Measurements from ENCODE around the gene KLHL17.

KLHL17 gene

DNA sequence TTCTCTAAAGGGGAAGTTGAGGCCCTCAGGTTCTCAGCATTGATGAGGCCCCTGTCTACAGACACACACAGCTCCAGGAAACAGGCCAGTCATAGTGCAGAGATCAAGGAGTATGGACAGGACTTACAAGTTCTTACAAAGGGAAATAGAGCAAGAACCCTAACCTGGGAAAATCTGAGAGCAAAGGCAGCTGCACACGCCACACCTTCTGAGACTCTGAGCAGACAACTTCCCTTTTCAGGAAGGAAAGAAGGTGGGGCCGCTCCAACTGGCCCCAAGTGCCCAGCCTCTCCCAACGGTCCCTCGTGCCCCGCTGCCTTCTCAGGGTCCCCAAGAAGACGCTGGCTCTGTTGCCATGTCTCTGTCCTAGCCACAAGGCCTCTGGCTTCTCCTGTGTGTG, 4.9 kb upstream of the KLHL17 start:
- TF ChIP-seq, protein P1, sequence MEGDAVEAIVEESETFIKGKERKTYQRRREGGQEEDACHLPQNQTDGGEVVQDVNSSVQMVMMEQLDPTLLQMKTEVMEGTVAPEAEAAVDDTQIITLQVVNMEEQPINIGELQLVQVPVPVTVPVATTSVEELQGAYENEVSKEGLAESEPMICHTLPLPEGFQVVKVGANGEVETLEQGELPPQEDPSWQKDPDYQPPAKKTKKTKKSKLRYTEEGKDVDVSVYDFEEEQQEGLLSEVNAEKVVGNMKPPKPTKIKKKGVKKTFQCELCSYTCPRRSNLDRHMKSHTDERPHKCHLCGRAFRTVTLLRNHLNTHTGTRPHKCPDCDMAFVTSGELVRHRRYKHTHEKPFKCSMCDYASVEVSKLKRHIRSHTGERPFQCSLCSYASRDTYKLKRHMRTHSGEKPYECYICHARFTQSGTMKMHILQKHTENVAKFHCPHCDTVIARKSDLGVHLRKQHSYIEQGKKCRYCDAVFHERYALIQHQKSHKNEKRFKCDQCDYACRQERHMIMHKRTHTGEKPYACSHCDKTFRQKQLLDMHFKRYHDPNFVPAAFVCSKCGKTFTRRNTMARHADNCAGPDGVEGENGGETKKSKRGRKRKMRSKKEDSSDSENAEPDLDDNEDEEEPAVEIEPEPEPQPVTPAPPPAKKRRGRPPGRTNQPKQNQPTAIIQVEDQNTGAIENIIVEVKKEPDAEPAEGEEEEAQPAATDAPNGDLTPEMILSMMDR (IDR thresholded peaks at IDR 0.05), result no peak
- H3K4me2 ChIP-seq (ENCODE audit: low read length), result no peak overlapping the region
- H3K79me2 ChIP-seq, result no peaks in the 10 kb centered on the region
- no peaks in the 10 kb centered on the region for H3K27me3 ChIP-seq (ENCODE audit: control insufficient read depth, insufficient read depth, low read length)
- no peaks in the 10 kb centered on the region for H3K36me3 ChIP-seq (ENCODE audit: control insufficient read depth, insufficient read depth, low read length)
- H3K9me3 ChIP-seq (ENCODE audit: control insufficient read depth, low read length), result no peaks in the 10 kb centered on the region
- no peak overlapping the region for H3K27ac ChIP-seq
- no peak overlapping the region for H3K4me3 ChIP-seq (ENCODE audit: low read depth, low read length)
- H2AFZ ChIP-seq, result no peak overlapping the region
- no peak overlapping the region for H3K9ac ChIP-seq
- H3K4me1 ChIP-seq, result no peaks in the 10 kb centered on the region

DNA sequence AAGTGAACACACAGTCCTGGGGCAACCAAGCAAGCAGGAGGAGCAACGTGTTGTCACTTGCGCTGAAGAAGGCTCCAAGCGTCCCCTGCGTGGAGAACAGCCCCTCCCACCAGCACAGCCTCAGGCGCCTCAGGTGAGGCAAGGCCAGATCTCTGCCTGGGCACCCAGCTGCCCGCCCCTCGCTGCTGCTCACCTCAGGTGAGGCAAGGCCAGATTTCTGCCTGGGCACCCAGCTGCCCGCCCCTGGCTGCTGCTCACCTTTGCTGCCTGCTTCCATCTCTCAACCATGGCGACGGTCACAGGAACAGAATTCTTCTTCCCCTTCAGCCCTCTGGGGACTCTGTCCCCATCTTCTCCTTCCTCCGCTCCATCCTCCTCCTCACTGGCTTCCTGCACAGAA, 3.7 kb upstream of the KLHL17 start:
- TF ChIP-seq, protein P1 (IDR thresholded peaks at IDR 0.05), result no peak
- Histone ChIP-seq H3K27me3 (ENCODE audit: control insufficient read depth, insufficient read depth, low read length) (no peaks in the 10 kb centered on the region), H2AFZ (no peak overlapping the region), H3K9me3 (ENCODE audit: control insufficient read depth, low read length) (no peaks in the 10 kb centered on the region), H3K4me3 (ENCODE audit: low read depth, low read length) (no peak overlapping the region), H3K27ac (no peak overlapping the region), H3K9ac (no peak overlapping the region), H3K36me3 (ENCODE audit: control insufficient read depth, insufficient read depth, low read length) (no peaks in the 10 kb centered on the region), H3K4me1 (no peaks in the 10 kb centered on the region), H3K79me2 (no peaks in the 10 kb centered on the region), H3K4me2 (ENCODE audit: low read length) (no peak overlapping the region)

GRCh38 chr1:958823-959730, 1.3 kb upstream of the KLHL17 start, which contains the start of gene NOC2L:
TSS of gene NOC2L (minus strand) at chr1:959256. CDS start at chr1:959240, 16 bp downstream.
- Histone ChIP-seq H3K4me3 (ENCODE audit: low read depth, low read length) (peak within 1 kb of the TSS; percentile 98), H3K79me2 (no peaks in the 10 kb centered on the region), H3K4me1 (no peaks in the 10 kb centered on the region), H3K9me3 (ENCODE audit: control insufficient read depth, low read length) (no peaks in the 10 kb centered on the region), H3K9ac (peak within 1 kb of the TSS; percentile 2), H3K36me3 (ENCODE audit: control insufficient read depth, insufficient read depth, low read length) (no peaks in the 10 kb centered on the region), H2AFZ (peak within 1 kb of the TSS; percentile 86), H3K27me3 (ENCODE audit: control insufficient read depth, insufficient read depth, low read length) (no peaks in the 10 kb centered on the region), H3K27ac (no peak within 1 kb of the TSS), H3K4me2 (ENCODE audit: low read length) (peak within 1 kb of the TSS; percentile 99)
- TF ChIP-seq, protein P1 (IDR thresholded peaks at IDR 0.05), result no peak

DNA sequence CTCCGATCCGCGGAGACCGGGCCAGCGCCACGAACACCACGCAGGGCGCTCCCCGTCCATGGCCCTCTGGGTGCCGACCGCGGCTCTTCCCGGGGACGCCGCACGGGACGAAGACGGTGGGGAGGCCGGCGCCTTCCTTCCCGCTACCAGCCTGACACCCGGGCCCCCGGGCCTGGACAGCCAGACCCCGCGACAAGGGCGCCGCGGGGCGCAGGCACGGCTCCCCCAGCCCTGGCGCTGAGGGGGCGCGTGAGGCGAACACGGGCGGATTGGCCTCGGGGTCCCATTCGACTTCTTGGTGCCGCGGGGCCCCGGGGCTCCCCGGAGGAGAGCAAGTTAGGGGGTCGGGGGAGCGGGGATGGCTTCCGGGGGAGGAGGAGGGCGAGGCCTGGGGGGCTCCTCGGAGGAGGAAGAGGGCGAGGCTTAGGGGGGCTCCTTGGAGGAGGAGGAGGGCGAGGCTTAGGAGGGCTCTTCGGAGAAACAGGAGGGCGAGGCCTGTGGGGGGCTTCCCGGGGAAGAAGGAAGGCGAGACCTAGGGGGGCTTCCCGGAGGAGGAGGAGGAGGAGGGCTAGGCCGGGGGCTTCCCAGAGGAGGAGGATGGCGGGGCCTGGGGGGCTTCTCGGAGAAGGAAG, 537 bp upstream of the KLHL17 start:
- Histone ChIP-seq H3K4me2 (ENCODE audit: low read length) (peak overlapping the region; percentile 57), H3K9ac (no peak overlapping the region), H2AFZ (peak overlapping the region; percentile 56), H3K9me3 (ENCODE audit: control insufficient read depth, low read length) (no peaks in the 10 kb centered on the region), H3K79me2 (no peaks in the 10 kb centered on the region), H3K27me3 (ENCODE audit: control insufficient read depth, insufficient read depth, low read length) (no peaks in the 10 kb centered on the region), H3K36me3 (ENCODE audit: control insufficient read depth, insufficient read depth, low read length) (no peaks in the 10 kb centered on the region), H3K4me1 (no peaks in the 10 kb centered on the region), H3K27ac (no peak overlapping the region), H3K4me3 (ENCODE audit: low read depth, low read length) (peak overlapping the region; percentile 37)
- TF ChIP-seq, protein P1 (IDR thresholded peaks at IDR 0.05), result no peak

Data from parathyroid adenoma (tissue), 2 donors.